ENCODE measurements around the gene KCNMA1.

DNA sequence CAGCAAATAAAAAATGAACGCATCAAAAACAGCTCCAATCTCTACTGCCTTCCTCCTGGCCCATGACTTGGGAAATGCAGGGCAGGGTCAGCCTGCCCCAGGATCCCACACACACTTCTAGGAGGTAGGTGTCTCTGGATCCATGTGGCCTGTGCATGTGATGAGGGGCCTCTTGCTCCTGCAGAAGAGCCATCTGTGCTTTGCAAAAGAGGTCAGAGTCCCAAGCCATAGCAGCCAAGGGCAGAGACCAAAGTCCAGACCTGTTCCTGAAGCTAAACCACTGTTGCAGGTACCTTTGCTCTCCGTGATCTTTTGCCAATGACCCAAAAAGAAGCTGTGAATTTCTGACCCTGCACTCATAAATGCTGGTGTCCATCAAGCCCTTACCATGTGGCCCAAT lies 57.1 kb downstream of the KCNMA1 start:
- TF ChIP-seq, protein P1, sequence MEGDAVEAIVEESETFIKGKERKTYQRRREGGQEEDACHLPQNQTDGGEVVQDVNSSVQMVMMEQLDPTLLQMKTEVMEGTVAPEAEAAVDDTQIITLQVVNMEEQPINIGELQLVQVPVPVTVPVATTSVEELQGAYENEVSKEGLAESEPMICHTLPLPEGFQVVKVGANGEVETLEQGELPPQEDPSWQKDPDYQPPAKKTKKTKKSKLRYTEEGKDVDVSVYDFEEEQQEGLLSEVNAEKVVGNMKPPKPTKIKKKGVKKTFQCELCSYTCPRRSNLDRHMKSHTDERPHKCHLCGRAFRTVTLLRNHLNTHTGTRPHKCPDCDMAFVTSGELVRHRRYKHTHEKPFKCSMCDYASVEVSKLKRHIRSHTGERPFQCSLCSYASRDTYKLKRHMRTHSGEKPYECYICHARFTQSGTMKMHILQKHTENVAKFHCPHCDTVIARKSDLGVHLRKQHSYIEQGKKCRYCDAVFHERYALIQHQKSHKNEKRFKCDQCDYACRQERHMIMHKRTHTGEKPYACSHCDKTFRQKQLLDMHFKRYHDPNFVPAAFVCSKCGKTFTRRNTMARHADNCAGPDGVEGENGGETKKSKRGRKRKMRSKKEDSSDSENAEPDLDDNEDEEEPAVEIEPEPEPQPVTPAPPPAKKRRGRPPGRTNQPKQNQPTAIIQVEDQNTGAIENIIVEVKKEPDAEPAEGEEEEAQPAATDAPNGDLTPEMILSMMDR (IDR thresholded peaks at IDR 0.05) = no peak
- no peak for TF ChIP-seq ZFX (IDR thresholded peaks at IDR 0.05; ENCODE audit: borderline replicate concordance)

Data from 22Rv1 (cell line).